Omental fat pad (tissue), 4 donors: ENCODE results near the gene AGRN. TPM values are rescaled to one million over a fixed set of nuclear protein-coding genes. Genes with fewer than 3 reads are reported as not detected.

ENCODE experiments used
- ATAC-seq: fragments of 150-250 bp; one replicate; pipeline ENCODE4 v1.9.1; 2016; ENCODE audit warnings: mild to moderate bottlenecking, moderate library complexity; ENCODE audit not compliant: low FRiP score
- DNase-seq: peaks from one replicate; pipeline ENCODE4 v3.0.0-alpha.2; 2019; ENCODE audit warnings: low spot score
- total RNA-seq, 4 donors: library from RNA; depleted of rRNA; stranded (reverse); fragments of >200 nt; gene quantifications; one replicate each; pipeline ENCODE4 v1.1.0, GENCODE V29; 2016
- TF ChIP-seq, protein P1 (sequence below), 3 donors: fragments of 450-650 bp; IDR thresholded peaks; one replicate each; pipeline ENCODE4 v1.5.1; 2016 to 2017; ENCODE audit warnings: antibody characterized with exemption in 3 of 3, mild to moderate bottlenecking in 3 of 3, moderate library complexity in 2 of 3

Gene AGRN
- total RNA-seq, 4 donors from 2014 or later = 17.2 to 42.3 (median 22.6) TPM

GRCh38 chr1:1021010-1021919 is 1.3 kb downstream of the AGRN start:
- no peak for ATAC-seq
- TF ChIP-seq, protein P1, sequence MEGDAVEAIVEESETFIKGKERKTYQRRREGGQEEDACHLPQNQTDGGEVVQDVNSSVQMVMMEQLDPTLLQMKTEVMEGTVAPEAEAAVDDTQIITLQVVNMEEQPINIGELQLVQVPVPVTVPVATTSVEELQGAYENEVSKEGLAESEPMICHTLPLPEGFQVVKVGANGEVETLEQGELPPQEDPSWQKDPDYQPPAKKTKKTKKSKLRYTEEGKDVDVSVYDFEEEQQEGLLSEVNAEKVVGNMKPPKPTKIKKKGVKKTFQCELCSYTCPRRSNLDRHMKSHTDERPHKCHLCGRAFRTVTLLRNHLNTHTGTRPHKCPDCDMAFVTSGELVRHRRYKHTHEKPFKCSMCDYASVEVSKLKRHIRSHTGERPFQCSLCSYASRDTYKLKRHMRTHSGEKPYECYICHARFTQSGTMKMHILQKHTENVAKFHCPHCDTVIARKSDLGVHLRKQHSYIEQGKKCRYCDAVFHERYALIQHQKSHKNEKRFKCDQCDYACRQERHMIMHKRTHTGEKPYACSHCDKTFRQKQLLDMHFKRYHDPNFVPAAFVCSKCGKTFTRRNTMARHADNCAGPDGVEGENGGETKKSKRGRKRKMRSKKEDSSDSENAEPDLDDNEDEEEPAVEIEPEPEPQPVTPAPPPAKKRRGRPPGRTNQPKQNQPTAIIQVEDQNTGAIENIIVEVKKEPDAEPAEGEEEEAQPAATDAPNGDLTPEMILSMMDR (IDR thresholded peaks at IDR 0.05) = no peak

GRCh38 chr1:1021920-1022259 is 2.0 kb downstream of the AGRN start:
- DNase-seq (no peak), ATAC-seq (no peak)
- TF ChIP-seq, protein P1 (IDR thresholded peaks at IDR 0.05) = no peak

More at GRCh38 chr1:1021010-1021919, 1.3 kb downstream of the AGRN start:
- no peak for DNase-seq

GRCh38 chr1:1022302-1023009 is 2.5 kb downstream of the AGRN start:
- ATAC-seq (no peak), DNase-seq (no peak)
- TF ChIP-seq, protein P1 (IDR thresholded peaks at IDR 0.05) = no peak

DNA sequence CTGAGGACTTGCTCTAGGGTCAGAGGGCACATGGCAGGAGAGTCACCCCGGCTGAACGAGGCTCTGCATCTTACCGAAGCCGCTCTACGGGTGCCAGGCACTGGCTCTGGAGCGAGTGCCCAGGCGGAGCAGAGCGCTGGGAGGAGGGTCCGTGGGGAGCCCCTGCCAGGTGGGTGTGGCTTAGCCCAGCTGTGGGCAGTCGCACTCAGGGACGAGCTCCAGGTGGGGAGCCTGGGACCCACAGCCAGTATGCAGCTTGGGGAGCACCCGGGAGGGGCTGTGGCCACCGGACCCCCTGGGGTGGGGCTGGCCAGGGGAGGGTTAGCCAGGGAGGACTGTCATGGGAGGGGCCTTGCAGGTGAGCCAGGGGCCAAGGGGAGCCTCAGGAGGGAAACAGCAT is 3.8 kb downstream of the AGRN start:
- TF ChIP-seq, protein P1 (IDR thresholded peaks at IDR 0.05) = no peak
- no peak for DNase-seq
- ATAC-seq = no peak

GRCh38 chr1:1024149-1024770 is 4.3 kb downstream of the AGRN start:
- TF ChIP-seq, protein P1 (IDR thresholded peaks at IDR 0.05) = no peak
- ATAC-seq (no peak), DNase-seq (no peak)

GRCh38 chr1:1024771-1025699 is 5.1 kb downstream of the AGRN start:
- peak; percentile 20 for ATAC-seq
- no peak for DNase-seq
- TF ChIP-seq, protein P1 (IDR thresholded peaks at IDR 0.05) = no peak
